Breast epithelium (tissue), 3 donors: ENCODE data around the gene CAMK2D.

ENCODE experiments used
- POLR2A ChIP-seq: fragments of 450-650 bp; IDR thresholded peaks from one replicate; pipeline ENCODE4 v1.6.1; 2016; ENCODE audit warnings: antibody characterized with exemption, mild to moderate bottlenecking, moderate library complexity
- POLR2AphosphoS5 ChIP-seq, 3 donors: sonication (generic); formaldehyde crosslinking; IDR thresholded peaks; one replicate each; pipeline ENCODE4 v1.6.1; 2017; ENCODE audit warnings: antibody characterized with exemption in 3 of 3
- TF ChIP-seq, protein P1 (sequence below), 3 donors: fragments of 450-650 bp; IDR thresholded peaks; one replicate each; pipeline ENCODE4 v1.5.1; 2016 to 2017; ENCODE audit warnings: antibody characterized with exemption in 3 of 3, mild to moderate bottlenecking in 3 of 3, moderate library complexity in 3 of 3

DNA sequence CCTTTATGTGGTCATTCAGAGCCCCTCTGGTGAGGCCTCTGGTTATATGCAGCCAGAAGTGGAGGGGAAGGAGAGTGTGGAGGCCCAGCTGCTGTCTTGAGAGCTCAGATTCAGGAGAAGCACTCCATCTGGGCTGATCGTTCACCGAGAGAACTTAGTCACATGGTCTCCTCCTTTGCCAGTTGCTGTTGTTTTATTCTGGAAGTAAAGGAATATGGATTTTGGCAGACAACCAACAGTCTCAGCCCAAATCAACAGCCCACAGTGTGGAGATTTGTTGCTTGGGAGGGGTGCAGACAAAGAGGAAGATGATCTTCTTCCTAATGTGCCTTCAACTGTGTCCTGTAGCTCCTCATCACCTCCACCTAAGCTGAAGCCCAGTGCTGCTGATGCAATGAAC lies 356.7 kb downstream of the CAMK2D start:
- TF ChIP-seq, protein P1, sequence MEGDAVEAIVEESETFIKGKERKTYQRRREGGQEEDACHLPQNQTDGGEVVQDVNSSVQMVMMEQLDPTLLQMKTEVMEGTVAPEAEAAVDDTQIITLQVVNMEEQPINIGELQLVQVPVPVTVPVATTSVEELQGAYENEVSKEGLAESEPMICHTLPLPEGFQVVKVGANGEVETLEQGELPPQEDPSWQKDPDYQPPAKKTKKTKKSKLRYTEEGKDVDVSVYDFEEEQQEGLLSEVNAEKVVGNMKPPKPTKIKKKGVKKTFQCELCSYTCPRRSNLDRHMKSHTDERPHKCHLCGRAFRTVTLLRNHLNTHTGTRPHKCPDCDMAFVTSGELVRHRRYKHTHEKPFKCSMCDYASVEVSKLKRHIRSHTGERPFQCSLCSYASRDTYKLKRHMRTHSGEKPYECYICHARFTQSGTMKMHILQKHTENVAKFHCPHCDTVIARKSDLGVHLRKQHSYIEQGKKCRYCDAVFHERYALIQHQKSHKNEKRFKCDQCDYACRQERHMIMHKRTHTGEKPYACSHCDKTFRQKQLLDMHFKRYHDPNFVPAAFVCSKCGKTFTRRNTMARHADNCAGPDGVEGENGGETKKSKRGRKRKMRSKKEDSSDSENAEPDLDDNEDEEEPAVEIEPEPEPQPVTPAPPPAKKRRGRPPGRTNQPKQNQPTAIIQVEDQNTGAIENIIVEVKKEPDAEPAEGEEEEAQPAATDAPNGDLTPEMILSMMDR (IDR thresholded peaks at IDR 0.05), result no peak
- TF ChIP-seq POLR2A (no peak), POLR2AphosphoS5 (IDR thresholded peaks at IDR 0.05) (no peak)
